ENCODE data around the gene SFXN4.

The SFXN4 gene, protein sequence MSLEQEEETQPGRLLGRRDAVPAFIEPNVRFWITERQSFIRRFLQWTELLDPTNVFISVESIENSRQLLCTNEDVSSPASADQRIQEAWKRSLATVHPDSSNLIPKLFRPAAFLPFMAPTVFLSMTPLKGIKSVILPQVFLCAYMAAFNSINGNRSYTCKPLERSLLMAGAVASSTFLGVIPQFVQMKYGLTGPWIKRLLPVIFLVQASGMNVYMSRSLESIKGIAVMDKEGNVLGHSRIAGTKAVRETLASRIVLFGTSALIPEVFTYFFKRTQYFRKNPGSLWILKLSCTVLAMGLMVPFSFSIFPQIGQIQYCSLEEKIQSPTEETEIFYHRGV

DNA sequence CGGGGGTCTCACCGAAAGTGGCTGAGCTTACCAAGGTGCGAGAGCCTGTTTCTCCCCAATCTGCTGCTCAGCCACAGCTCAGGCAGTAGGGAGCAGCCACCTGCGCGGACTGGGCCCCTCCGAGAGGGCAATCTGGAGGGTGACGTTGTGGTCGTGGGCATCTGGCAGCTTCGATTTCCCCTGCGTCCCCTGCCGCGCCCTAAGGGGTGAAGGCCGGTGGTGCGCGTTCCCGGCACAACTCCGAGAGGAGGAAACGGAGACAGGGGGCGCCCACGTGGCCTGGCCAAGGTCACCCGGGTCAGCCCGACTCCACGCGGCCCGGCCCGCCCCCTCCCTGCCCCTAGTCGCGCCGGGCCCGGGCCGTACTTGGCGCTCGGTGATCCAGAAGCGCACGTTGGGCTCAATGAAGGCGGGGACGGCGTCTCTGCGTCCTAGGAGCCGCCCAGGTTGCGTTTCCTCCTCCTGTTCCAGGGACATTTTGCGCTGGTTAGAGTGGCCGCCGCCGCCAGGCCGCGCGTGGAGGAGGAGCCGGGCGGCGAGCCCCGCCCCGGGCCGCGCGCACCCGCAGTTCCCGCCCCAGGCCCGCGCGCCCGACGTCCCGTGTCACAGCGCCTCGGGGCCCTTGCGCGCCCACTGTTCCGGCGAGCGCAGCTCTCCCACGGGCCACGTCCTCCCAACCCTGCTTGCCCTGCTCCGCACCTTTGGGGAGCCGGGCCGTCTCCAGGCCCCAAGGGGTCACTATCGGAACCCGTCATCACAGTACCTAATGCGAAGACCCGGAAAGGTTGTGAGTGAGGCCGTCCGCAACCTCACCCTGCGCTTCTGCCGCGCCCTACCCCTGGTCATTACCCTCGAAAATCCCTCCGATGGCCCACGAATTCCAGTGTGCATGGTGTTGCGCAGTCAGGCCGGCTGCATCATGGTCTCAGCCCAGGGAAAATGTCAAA, at the start of gene SFXN4:
Gene SFXN4, minus strand, starts transcription at position 544 of the 947 bp plus-strand sequence. Its CDS starts 67 bp downstream, at position 477.
- Histone ChIP-seq H3K4me3 (ENCODE audit: low read length in 2 of 2) (peak within 1 kb of the TSS; percentile 91 to 95), H3K27me3 (ENCODE audit: control insufficient read depth in 2 of 2, insufficient read depth in 2 of 2, low read length in 2 of 2) (no peaks in the 10 kb centered on the region), H3K9me3 (ENCODE audit: control insufficient read depth in 2 of 2, low read length in 2 of 2) (no peaks in the 10 kb centered on the region), H3K4me1 (ENCODE audit: control insufficient read depth in 2 of 2, insufficient read depth in 2 of 2, low read length in 2 of 2) (peaks cover 14 to 16% of the 10 kb centered on the region in 2 donors), H3K27ac (ENCODE audit: low read depth in 2 of 2, low read length in 2 of 2) (peak within 1 kb of the TSS; percentile 80 to 91), H3K36me3 (ENCODE audit: control insufficient read depth in 2 of 2, insufficient read depth in 2 of 2, low read length in 2 of 2) (peaks cover 29% of the 10 kb centered on the region in 2 donors), H3K9ac (ENCODE audit: low read depth in 1 of 2, low read length in 2 of 2) (peak within 1 kb of the TSS; percentile 93 to 95)

DNA sequence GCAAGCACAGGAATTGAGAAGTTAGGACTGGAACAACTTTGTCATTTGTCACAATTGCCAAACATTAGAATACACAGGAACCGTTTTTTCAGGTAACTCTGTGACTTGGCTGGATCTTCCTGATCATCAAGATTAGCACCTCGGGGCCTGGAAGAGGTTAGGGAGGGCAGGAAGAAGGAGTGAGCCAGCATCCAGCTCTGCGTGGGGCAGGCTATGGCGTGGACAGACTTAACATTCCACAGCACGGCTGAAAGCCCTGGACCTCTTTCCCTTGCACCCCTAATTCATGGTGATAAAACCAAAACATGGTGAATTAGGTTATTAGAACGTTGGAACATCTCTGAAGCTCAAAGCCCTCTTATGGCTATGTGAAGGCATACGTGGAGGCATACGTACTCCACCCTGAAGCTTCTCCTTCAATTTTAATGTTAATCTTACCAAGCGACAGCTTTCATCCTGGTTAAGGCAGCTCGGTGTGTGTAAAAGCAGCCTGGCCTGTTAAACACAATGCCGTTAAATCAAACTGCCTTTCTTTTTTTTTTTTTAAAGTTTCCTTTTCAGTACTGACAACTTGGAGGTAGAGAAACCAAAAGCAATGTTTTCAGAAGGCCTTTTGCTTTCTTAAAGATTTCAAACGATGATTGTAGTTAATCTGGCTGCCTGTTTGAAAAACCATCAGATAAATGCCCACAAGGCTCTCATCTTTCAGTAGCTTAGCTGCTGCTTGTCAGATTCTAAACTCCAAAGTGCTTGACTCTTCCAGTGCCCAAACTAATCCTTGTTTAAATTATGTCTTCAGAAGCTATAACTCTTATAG, 46.3 kb upstream of the SFXN4 start:
- peaks cover 13 to 17% of the 10 kb centered on the region in 2 donors for H3K4me1 ChIP-seq (ENCODE audit: control insufficient read depth in 2 of 2, insufficient read depth in 2 of 2, low read length in 2 of 2)
- no peak overlapping the region for H3K4me3 ChIP-seq (ENCODE audit: low read length in 2 of 2)
- peaks cover 6% of the 10 kb centered on the region in 2 donors for H3K27me3 ChIP-seq (ENCODE audit: control insufficient read depth in 2 of 2, insufficient read depth in 2 of 2, low read length in 2 of 2)
- H3K36me3 ChIP-seq (ENCODE audit: control insufficient read depth in 2 of 2, insufficient read depth in 2 of 2, low read length in 2 of 2), result no peaks in the 10 kb centered on the region
- no peaks in the 10 kb centered on the region for H3K9me3 ChIP-seq (ENCODE audit: control insufficient read depth in 2 of 2, low read length in 2 of 2)
- peak overlapping the region; percentile 49 to 55 for H3K27ac ChIP-seq (ENCODE audit: low read depth in 2 of 2, low read length in 2 of 2)
- H3K9ac ChIP-seq (ENCODE audit: low read depth in 1 of 2, low read length in 2 of 2), result peak overlapping the region; percentile 37 to 47

DNA sequence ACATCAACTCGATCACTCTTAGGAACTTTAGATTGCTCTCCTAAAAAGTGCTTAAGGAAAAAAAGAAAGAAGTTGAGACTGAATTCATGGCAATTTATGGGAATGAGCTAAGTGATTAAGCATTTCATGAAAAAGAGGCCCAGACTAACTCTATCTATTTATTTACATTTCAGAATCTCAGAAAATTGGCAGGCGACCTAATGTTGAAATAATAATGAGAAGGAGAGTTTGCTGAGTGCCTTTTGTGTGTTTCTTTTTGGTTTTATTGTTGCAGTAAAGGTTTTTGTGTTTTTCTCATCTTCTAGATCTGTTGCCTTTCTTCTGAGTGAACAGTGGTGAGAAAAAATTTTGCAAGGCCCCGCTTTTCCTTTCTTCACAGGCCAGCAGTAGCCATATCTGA, 45.7 kb upstream of the SFXN4 start:
- Histone ChIP-seq H3K4me1 (ENCODE audit: control insufficient read depth in 2 of 2, insufficient read depth in 2 of 2, low read length in 2 of 2) (peaks cover 18 to 19% of the 10 kb centered on the region in 2 donors), H3K9ac (ENCODE audit: low read depth in 1 of 2, low read length in 2 of 2) (peak overlapping the region in 1 of 2 donors; percentile 37), H3K4me3 (ENCODE audit: low read length in 2 of 2) (no peak overlapping the region), H3K27ac (ENCODE audit: low read depth in 2 of 2, low read length in 2 of 2) (peak overlapping the region; percentile 49 to 55), H3K9me3 (ENCODE audit: control insufficient read depth in 2 of 2, low read length in 2 of 2) (no peaks in the 10 kb centered on the region), H3K27me3 (ENCODE audit: control insufficient read depth in 2 of 2, insufficient read depth in 2 of 2, low read length in 2 of 2) (peaks cover 6% of the 10 kb centered on the region in 2 donors), H3K36me3 (ENCODE audit: control insufficient read depth in 2 of 2, insufficient read depth in 2 of 2, low read length in 2 of 2) (no peaks in the 10 kb centered on the region)

DNA sequence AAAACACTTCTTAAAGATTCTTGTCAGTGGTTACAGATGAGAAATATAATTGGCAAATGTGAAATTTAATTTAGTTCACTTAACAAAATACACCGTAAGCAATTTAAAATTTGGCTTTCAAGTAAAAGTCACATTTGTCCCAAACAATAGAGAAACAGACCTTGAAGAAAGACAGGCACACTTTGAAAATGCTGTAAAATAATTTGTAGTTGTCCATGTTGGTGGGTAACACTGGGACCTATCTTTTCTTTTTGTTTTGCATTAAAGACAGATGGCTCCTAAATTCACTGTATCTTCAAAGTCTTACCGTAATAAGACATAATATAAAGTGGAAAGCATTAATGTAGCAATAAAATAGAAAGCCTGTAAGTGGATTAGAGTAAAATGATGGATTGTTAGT, 45.1 kb upstream of the SFXN4 start:
- H3K4me3 ChIP-seq (ENCODE audit: low read length in 2 of 2), result no peak overlapping the region
- peaks cover 6% of the 10 kb centered on the region in 2 donors for H3K27me3 ChIP-seq (ENCODE audit: control insufficient read depth in 2 of 2, insufficient read depth in 2 of 2, low read length in 2 of 2)
- H3K9me3 ChIP-seq (ENCODE audit: control insufficient read depth in 2 of 2, low read length in 2 of 2), result no peaks in the 10 kb centered on the region
- no peaks in the 10 kb centered on the region for H3K36me3 ChIP-seq (ENCODE audit: control insufficient read depth in 2 of 2, insufficient read depth in 2 of 2, low read length in 2 of 2)
- H3K9ac ChIP-seq (ENCODE audit: low read depth in 1 of 2, low read length in 2 of 2), result no peak overlapping the region
- peak overlapping the region; percentile 43 to 49 for H3K27ac ChIP-seq (ENCODE audit: low read depth in 2 of 2, low read length in 2 of 2)
- peaks cover 21 to 24% of the 10 kb centered on the region in 2 donors for H3K4me1 ChIP-seq (ENCODE audit: control insufficient read depth in 2 of 2, insufficient read depth in 2 of 2, low read length in 2 of 2)

DNA sequence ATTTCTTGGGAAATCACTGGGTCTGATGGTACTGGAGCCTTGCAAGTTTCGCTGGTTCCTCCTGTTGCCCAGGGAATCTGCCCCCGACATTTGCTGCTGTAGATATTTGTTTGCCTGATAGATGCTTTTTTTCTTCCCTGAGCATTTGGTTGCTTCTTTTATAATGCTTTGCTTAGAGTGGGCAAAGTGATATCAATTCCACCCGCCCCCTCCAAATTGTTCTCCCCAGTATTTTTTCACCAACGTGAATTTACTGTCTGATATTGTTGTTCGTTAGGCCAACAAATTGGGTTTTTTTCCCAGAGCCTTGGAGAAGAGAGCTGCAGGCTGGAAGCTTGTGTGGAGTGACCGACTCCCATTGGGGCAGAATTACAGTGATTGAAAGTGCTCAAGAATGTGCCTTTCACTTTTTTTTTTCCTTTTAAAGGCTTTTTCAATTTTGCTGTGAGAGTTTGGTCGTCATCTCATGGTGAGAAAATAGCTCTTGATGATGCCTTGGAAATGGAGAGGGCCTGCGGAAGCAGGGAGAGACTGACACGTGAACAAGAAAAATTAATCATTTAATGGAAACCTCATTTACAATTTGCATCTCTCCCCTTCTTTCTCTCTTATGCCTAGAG, 44.3 kb upstream of the SFXN4 start:
- Histone ChIP-seq H3K4me1 (ENCODE audit: control insufficient read depth in 2 of 2, insufficient read depth in 2 of 2, low read length in 2 of 2) (peaks cover 21 to 25% of the 10 kb centered on the region in 2 donors), H3K36me3 (ENCODE audit: control insufficient read depth in 2 of 2, insufficient read depth in 2 of 2, low read length in 2 of 2) (no peaks in the 10 kb centered on the region), H3K27ac (ENCODE audit: low read depth in 2 of 2, low read length in 2 of 2) (peak overlapping the region; percentile 73 to 92), H3K9ac (ENCODE audit: low read depth in 1 of 2, low read length in 2 of 2) (peak overlapping the region; percentile 58 to 68), H3K4me3 (ENCODE audit: low read length in 2 of 2) (peak overlapping the region; percentile 32 to 85), H3K9me3 (ENCODE audit: control insufficient read depth in 2 of 2, low read length in 2 of 2) (no peaks in the 10 kb centered on the region), H3K27me3 (ENCODE audit: control insufficient read depth in 2 of 2, insufficient read depth in 2 of 2, low read length in 2 of 2) (peaks cover 6% of the 10 kb centered on the region in 2 donors)

DNA sequence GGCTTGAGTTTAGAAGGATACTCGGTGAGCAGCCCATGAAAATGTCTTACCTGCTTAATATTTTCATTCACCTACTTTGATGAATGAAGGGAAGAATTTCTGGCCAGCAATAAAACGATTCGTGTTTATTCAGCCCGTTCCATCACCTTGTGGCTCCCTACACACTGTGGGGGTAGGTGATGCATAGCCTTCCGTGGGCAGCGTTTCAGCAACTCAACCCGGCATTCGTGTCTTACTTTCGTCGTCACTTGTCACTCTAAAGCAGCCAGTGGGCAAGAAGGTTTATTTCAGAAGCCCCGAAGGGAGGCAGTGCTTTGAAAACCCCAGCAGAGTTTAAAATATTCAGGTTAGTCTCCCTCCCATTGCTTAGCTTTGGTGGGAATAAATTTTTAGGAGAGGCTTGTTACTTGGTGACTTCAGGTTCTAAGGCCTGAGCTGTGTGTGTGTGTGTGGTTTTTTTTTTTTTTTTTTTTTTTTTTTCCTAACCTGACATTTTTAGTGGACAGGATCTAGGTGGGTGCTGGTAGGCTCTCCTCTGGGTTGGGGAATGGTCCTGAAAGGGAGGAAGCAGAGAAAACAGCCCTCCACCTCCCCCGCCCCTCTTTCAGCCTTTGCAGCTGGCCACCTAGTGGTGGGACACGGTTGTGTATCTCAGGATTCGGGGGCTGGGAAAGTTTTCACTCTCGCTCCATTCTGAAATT, 43.7 kb upstream of the SFXN4 start:
- peak overlapping the region; percentile 73 to 92 for H3K27ac ChIP-seq (ENCODE audit: low read depth in 2 of 2, low read length in 2 of 2)
- H3K36me3 ChIP-seq (ENCODE audit: control insufficient read depth in 2 of 2, insufficient read depth in 2 of 2, low read length in 2 of 2), result no peaks in the 10 kb centered on the region
- H3K4me3 ChIP-seq (ENCODE audit: low read length in 2 of 2), result peak overlapping the region; percentile 74 to 85
- H3K4me1 ChIP-seq (ENCODE audit: control insufficient read depth in 2 of 2, insufficient read depth in 2 of 2, low read length in 2 of 2), result peaks cover 21 to 25% of the 10 kb centered on the region in 2 donors
- H3K9ac ChIP-seq (ENCODE audit: low read depth in 1 of 2, low read length in 2 of 2), result peak overlapping the region; percentile 68 to 72
- no peaks in the 10 kb centered on the region for H3K9me3 ChIP-seq (ENCODE audit: control insufficient read depth in 2 of 2, low read length in 2 of 2)
- peaks cover 6% of the 10 kb centered on the region in 2 donors for H3K27me3 ChIP-seq (ENCODE audit: control insufficient read depth in 2 of 2, insufficient read depth in 2 of 2, low read length in 2 of 2)

DNA sequence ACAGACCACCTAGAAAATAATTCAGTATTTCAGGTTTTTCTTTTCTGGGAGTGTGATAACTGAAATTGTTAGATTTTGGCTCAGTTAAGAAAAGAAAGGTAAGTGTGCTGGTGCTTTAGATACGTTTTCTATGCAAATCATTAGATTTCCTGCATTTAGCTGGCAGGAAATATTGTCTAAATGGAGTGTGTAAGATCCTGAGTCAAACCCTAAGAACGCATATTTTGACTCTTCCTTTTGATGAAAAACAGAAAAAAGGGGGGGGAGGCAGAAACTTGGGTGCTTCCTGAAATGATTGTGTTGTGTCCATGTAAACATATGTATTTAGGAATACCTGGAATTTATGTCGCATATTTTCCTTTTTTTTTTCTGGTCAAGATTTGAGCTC, 43.0 kb upstream of the SFXN4 start:
- H3K4me1 ChIP-seq (ENCODE audit: control insufficient read depth in 2 of 2, insufficient read depth in 2 of 2, low read length in 2 of 2), result peaks cover 21 to 25% of the 10 kb centered on the region in 2 donors
- peak overlapping the region; percentile 68 to 72 for H3K9ac ChIP-seq (ENCODE audit: low read depth in 1 of 2, low read length in 2 of 2)
- peak overlapping the region; percentile 73 to 92 for H3K27ac ChIP-seq (ENCODE audit: low read depth in 2 of 2, low read length in 2 of 2)
- no peaks in the 10 kb centered on the region for H3K36me3 ChIP-seq (ENCODE audit: control insufficient read depth in 2 of 2, insufficient read depth in 2 of 2, low read length in 2 of 2)
- H3K27me3 ChIP-seq (ENCODE audit: control insufficient read depth in 2 of 2, insufficient read depth in 2 of 2, low read length in 2 of 2), result peaks cover 6% of the 10 kb centered on the region in 2 donors
- H3K4me3 ChIP-seq (ENCODE audit: low read length in 2 of 2), result peak overlapping the region; percentile 74 to 85
- no peaks in the 10 kb centered on the region for H3K9me3 ChIP-seq (ENCODE audit: control insufficient read depth in 2 of 2, low read length in 2 of 2)

DNA sequence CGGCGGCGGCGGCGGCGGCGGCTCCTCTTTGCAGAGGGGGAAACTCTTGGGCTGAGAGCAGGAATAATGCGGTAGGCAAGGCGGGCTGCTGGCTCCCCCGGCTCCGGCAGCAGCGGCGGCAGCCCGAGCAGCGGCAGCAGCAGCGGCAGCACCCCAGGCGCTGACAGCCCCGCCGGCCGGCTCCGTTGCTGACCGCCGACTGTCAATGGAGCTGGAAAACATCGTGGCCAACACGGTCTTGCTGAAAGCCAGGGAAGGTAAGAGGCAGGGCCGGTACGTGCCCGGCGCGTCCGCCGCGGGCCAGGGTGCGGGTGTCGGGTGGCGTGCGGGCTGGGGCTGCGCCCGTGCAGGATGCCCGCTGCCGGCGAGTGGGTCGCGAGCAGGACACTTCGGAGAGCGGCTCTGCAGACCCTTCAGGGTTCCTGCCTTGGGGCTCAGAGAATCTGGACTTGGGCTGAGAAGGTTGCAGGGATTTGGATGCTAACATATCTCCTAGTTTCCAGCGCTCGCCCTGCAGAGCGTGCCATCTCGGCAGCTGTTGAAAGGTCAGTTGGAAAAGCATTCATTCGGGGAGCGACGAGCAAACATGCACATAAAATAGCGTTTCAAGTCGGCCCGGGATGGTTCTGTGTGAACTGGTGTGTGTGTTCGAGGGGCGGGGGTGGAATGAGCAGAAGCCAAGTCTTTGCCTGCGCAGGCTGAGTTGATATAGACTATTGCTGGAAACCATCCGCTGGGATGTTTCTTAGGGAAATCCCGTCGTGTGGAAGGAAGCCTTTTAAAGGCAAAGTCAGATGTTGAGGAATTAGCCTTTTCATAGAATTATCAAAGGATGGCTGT, 42.4 kb upstream of the SFXN4 start:
- H3K9ac ChIP-seq (ENCODE audit: low read depth in 1 of 2, low read length in 2 of 2), result peak overlapping the region; percentile 68 to 72
- peaks cover 21 to 24% of the 10 kb centered on the region in 2 donors for H3K4me1 ChIP-seq (ENCODE audit: control insufficient read depth in 2 of 2, insufficient read depth in 2 of 2, low read length in 2 of 2)
- H3K27ac ChIP-seq (ENCODE audit: low read depth in 2 of 2, low read length in 2 of 2), result peak overlapping the region; percentile 73 to 92
- H3K4me3 ChIP-seq (ENCODE audit: low read length in 2 of 2), result peak overlapping the region; percentile 74 to 85
- no peaks in the 10 kb centered on the region for H3K9me3 ChIP-seq (ENCODE audit: control insufficient read depth in 2 of 2, low read length in 2 of 2)
- peaks cover 6% of the 10 kb centered on the region in 2 donors for H3K27me3 ChIP-seq (ENCODE audit: control insufficient read depth in 2 of 2, insufficient read depth in 2 of 2, low read length in 2 of 2)
- H3K36me3 ChIP-seq (ENCODE audit: control insufficient read depth in 2 of 2, insufficient read depth in 2 of 2, low read length in 2 of 2), result no peaks in the 10 kb centered on the region
